ENCODE measurements around the gene SNPH.
A peak's percentile ranks its signal among the peaks of the same experiment; 100 is the strongest.

DNA sequence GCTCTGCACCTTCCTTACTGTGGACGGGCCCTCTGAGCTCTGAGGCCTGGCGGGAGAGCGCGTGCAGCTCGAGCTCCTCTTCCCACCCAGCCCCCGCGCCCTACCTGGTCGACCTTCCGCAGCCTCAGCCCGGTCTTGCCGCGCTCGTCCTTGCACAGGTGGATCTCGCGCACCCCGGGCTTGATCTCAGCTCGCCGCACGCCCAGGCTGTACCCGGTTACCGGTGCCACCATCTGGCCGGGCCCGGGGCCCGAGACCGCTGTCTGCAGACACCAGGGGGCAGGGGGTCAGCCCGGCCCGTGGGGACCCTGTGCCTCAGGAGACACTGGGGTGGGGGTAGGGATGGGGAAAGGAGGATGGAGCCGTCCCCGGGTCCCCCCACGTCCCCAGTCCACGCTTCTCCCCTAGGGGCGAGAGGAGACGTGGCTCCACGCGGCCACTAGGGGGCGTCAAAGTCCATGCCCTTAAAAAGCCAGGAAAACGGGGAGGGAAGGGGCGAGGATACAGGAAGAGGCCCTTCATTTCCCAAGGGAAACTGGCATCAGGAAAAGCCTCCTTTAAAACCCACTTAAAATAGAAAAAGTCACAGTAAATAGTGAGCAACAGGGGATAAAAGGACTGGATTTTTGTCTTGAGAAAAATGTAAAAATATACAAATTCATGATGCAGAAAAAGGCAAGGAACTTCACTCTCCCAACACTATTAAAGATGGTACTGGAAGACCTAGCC, 47.3 kb downstream of the SNPH start:
- TF ChIP-seq, protein P1, sequence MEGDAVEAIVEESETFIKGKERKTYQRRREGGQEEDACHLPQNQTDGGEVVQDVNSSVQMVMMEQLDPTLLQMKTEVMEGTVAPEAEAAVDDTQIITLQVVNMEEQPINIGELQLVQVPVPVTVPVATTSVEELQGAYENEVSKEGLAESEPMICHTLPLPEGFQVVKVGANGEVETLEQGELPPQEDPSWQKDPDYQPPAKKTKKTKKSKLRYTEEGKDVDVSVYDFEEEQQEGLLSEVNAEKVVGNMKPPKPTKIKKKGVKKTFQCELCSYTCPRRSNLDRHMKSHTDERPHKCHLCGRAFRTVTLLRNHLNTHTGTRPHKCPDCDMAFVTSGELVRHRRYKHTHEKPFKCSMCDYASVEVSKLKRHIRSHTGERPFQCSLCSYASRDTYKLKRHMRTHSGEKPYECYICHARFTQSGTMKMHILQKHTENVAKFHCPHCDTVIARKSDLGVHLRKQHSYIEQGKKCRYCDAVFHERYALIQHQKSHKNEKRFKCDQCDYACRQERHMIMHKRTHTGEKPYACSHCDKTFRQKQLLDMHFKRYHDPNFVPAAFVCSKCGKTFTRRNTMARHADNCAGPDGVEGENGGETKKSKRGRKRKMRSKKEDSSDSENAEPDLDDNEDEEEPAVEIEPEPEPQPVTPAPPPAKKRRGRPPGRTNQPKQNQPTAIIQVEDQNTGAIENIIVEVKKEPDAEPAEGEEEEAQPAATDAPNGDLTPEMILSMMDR (IDR thresholded peaks at IDR 0.05): peak; percentile 95
- no peak for TF ChIP-seq ZFX (IDR thresholded peaks at IDR 0.05; ENCODE audit: borderline replicate concordance)
